ENCODE measurements around the gene HPSE2. TPM values are rescaled to one million over a fixed set of nuclear protein-coding genes. Genes with fewer than 3 reads are reported as not detected.

The HPSE2 gene
- total RNA-seq, 1 donor from 2014 or later: 0.10 TPM

- TF ChIP-seq, protein P1, sequence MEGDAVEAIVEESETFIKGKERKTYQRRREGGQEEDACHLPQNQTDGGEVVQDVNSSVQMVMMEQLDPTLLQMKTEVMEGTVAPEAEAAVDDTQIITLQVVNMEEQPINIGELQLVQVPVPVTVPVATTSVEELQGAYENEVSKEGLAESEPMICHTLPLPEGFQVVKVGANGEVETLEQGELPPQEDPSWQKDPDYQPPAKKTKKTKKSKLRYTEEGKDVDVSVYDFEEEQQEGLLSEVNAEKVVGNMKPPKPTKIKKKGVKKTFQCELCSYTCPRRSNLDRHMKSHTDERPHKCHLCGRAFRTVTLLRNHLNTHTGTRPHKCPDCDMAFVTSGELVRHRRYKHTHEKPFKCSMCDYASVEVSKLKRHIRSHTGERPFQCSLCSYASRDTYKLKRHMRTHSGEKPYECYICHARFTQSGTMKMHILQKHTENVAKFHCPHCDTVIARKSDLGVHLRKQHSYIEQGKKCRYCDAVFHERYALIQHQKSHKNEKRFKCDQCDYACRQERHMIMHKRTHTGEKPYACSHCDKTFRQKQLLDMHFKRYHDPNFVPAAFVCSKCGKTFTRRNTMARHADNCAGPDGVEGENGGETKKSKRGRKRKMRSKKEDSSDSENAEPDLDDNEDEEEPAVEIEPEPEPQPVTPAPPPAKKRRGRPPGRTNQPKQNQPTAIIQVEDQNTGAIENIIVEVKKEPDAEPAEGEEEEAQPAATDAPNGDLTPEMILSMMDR (IDR thresholded peaks at IDR 0.05; ENCODE audit: unreplicated experiment): no peak
- Mint-ChIP-seq H3K27me3 (no peaks in the 10 kb centered on the region), H3K27ac (no peak overlapping the region), H3K4me3 (ENCODE audit: low read depth) (no peak overlapping the region), H3K36me3 (ENCODE audit: insufficient read depth) (no peaks in the 10 kb centered on the region), H3K4me1 (ENCODE audit: low read depth) (peaks cover 10% of the 10 kb centered on the region), H3K9me3 (ENCODE audit: low read depth) (peaks cover 17% of the 10 kb centered on the region)
- DNase-seq (ENCODE audit: low spot score, unreplicated experiment): no peak
These were observed 228.2 kb downstream of the HPSE2 start for GRCh38 chr10:99007457-99007856.

DNA sequence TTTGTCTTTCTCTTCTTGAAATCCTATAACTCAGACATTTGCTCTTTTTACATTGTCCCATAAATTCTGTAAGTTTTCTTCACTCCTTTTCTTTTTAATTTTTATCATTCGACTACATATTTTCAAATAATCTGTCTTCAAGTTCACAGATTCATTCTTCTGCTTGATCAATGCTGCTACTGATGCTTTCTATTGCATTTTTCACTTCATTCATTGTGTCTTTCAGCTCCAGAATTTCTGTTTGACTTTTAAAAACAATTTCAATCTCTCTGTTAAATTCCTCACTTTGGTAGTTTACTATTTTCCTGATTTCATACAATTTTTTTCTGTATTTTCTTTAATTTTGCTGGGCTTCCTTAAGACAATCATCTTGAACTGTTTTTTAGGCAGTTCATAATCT, 230.4 kb downstream of the HPSE2 start:
- no peak for DNase-seq (ENCODE audit: low spot score, unreplicated experiment)
- Mint-ChIP-seq H3K27ac (no peak overlapping the region), H3K4me3 (ENCODE audit: low read depth) (no peak overlapping the region), H3K27me3 (no peaks in the 10 kb centered on the region), H3K9me3 (ENCODE audit: low read depth) (peaks cover 17% of the 10 kb centered on the region), H3K4me1 (ENCODE audit: low read depth) (peaks cover 9% of the 10 kb centered on the region), H3K36me3 (ENCODE audit: insufficient read depth) (no peaks in the 10 kb centered on the region)
- TF ChIP-seq, protein P1 (IDR thresholded peaks at IDR 0.05; ENCODE audit: unreplicated experiment): no peak

DNA sequence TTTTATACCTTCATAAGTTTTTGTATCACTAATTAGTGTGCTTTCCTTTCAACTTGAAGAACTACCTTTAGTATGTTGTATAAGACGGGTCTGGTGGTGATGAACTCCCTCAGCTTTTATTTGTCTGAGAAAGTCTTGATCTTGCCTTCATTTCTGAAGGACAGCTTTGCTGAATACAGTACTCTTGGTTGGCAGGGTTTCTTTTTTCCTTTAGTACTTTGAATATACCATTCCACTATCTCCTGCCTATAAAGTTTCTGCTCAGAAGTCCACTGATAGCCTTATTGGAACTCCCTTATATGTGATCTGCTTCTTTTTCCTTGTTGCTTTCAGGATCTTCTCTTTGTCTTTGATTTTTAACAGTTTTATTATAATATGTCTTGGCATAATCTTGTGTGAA, 230.9 kb downstream of the HPSE2 start:
- Mint-ChIP-seq H3K9me3 (ENCODE audit: low read depth) (peaks cover 17% of the 10 kb centered on the region), H3K4me1 (ENCODE audit: low read depth) (peaks cover 6% of the 10 kb centered on the region), H3K27me3 (no peaks in the 10 kb centered on the region), H3K4me3 (ENCODE audit: low read depth) (no peak overlapping the region), H3K27ac (no peak overlapping the region), H3K36me3 (ENCODE audit: insufficient read depth) (no peaks in the 10 kb centered on the region)
- DNase-seq (ENCODE audit: low spot score, unreplicated experiment): no peak
- TF ChIP-seq, protein P1 (IDR thresholded peaks at IDR 0.05; ENCODE audit: unreplicated experiment): no peak

- Mint-ChIP-seq H3K27me3 (no peaks in the 10 kb centered on the region), H3K36me3 (ENCODE audit: insufficient read depth) (no peaks in the 10 kb centered on the region), H3K9me3 (ENCODE audit: low read depth) (peaks cover 17% of the 10 kb centered on the region), H3K4me3 (ENCODE audit: low read depth) (no peak overlapping the region), H3K27ac (no peak overlapping the region), H3K4me1 (ENCODE audit: low read depth) (no peaks in the 10 kb centered on the region)
- TF ChIP-seq, protein P1 (IDR thresholded peaks at IDR 0.05; ENCODE audit: unreplicated experiment): no peak
- DNase-seq (ENCODE audit: low spot score, unreplicated experiment): no peak
These were observed 233.3 kb downstream of the HPSE2 start for GRCh38 chr10:99002392-99002791.

DNA sequence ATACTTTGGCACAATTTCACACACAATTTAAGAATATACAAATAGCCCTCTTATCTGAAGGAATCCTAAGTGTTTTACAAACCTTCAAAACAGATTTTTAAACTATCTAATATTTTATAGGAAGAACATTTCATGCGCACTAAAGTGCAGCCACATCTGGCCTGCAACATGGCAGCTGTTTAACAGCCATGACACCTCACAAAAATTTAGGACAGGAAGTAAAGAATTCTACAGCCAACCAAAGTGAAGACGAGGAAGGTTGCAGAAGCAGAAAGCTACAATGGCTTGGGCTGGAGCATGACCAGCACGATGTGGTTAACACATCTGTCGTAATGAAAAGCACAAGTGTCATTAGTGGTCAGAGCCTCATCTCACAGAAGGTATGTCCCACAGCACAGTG, 238.1 kb downstream of the HPSE2 start:
- Mint-ChIP-seq H3K9me3 (ENCODE audit: low read depth) (no peaks in the 10 kb centered on the region), H3K27me3 (no peaks in the 10 kb centered on the region), H3K4me1 (ENCODE audit: low read depth) (no peaks in the 10 kb centered on the region), H3K36me3 (ENCODE audit: insufficient read depth) (no peaks in the 10 kb centered on the region), H3K27ac (no peak overlapping the region), H3K4me3 (ENCODE audit: low read depth) (no peak overlapping the region)
- DNase-seq (ENCODE audit: low spot score, unreplicated experiment): no peak
- TF ChIP-seq, protein P1 (IDR thresholded peaks at IDR 0.05; ENCODE audit: unreplicated experiment): no peak
